ENCODE measurements around the gene LRRC8E. TPM values are rescaled to one million over a fixed set of nuclear protein-coding genes. Genes with fewer than 3 reads are reported as not detected.

The LRRC8E gene
- total RNA-seq, 5 donors from 2014 or later (not counting 1 experiment from before 2014, with no cell fraction given), result 0.06 TPM; not detected in 4

DNA sequence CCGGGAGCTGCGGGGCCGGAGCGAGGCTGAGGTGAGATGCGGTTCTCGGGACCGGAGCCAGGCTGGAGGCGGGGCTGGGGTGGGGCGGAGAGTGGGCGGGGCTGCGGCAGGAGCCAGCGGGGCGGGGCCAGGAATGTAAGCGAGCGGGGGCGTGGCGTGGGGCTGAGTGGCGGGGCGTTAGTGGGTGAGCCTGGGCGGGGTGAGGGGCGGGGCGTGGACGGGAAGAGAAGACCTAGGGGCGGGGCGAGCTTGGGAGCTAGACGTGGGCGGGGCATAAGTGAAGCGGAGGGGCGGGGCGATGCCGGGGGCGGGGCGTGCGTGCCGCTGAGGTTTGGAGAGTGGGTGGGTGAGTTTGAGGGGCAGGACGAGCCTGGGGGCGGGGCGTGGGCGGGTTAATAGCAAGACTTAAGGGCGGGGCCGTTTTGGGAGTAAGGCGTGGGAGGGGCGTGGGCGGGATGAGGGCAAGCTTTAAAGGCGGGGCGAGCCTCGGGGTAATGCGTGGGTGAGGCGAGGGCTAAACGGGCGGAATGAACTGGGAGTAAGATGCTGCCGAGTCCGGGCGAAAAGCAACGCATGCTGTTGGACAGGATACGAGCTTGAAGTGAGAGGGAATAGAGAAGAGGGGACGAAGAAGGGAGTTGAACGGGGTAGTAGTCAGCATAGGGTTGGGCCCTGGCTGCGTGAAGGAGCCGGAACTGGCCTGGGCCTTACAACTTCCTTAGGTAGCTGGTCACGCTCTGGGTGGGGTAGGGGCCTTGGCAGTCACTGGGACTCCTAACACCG, 32.4 kb downstream of the LRRC8E start:
- peak; percentile 93 to 100 (median 100) for DNase-seq

DNA sequence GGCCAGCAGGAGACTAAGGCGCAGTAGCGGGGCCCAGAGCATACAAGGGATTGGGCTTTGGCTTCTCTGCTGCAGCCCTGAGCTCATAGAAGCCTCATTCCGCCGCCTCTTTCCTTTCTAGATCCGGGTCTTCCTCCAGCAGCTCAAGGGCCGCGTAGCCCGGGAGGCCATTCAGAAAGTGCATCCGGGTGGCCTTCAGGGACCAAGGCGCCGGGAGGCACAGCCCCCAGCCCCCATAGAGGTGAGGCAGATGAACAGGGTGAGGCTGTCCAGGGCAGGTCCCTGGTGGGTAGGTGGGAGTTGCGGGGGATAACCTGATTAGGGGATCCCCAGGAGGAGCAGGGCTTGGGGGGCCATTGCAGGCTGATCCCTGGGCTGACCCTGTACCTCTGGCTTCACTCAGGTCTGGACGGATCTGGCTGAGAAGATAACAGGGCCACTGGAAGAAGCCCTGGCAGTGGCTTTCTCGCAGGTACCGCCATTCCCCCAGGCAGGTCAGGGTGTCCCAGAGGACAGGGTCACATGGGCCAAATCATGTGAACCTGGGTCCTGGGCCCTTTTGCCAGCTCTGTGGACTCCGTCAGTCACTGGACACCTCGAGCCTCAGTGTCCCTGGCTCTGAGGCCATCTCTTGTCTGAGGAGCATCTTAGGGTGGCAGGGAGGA, 33.1 kb downstream of the LRRC8E start:
- Mint-ChIP-seq H3K27ac (peak overlapping the region; percentile 91 to 94), H3K36me3 (no peaks in the 10 kb centered on the region), H3K4me3 (peak overlapping the region; percentile 86 to 94 (median 88)), H3K4me1 (peaks cover 29 to 50% (median 32%) of the 10 kb centered on the region in 3 donors), H3K27me3 (peaks cover 4 to 19% of the 10 kb centered on the region in 2 donors), H3K9me3 (no peaks in the 10 kb centered on the region)
- ChIA-PET POLR2A (interaction anchor here in 1 of 2 donors (0.6 to 2.2 kb wide), 5 partner anchors 9 to 1149 kb away, joined by 3 to 9 read pairs (median 5); partner anchors contain the start of genes MAP2K7, TIMM44 and VAV1), CTCF (interaction anchor here (0.6 to 3.6 kb wide), 7 partner anchors 8 to 353 kb away, joined by 3 to 33 read pairs (median 11); partner anchors contain the start of genes MAP2K7 (in 1 of the 2) and TIMM44 (in 1 of the 2))
- peak overlapping the region; percentile 55 to 57 for H3K4me3 ChIP-seq (ENCODE audit: control insufficient read depth in 1 of 2, extremely low read depth in 1 of 2, low read length in 1 of 2)
- H3K27me3 ChIP-seq (replicated peaks in 1 of 2; ENCODE audit: control insufficient read depth in 2 of 2, extremely low read depth in 1 of 2, insufficient read depth in 2 of 2, low read length in 1 of 2), result peaks cover 3 to 30% of the 10 kb centered on the region in 2 experiments
- no peak for DNase-seq
- no peaks in the 10 kb centered on the region for H3K9me3 ChIP-seq
- WGBS (ENCODE audit: insufficient coverage), result 62% methylated on average over 15 of the region's 17 CpGs
- ATAC-seq (replicated peaks in 1 of 4), result no peak
- peaks cover 17 to 64% of the 10 kb centered on the region in 2 experiments for H3K4me1 ChIP-seq (ENCODE audit: control insufficient read depth in 1 of 2, extremely low read depth in 1 of 2, insufficient read depth in 2 of 2, low read length in 2 of 2)
- H3K36me3 ChIP-seq (ENCODE audit: control insufficient read depth in 2 of 2, extremely low read depth in 1 of 2, insufficient read depth in 1 of 2, low read length in 1 of 2), result peaks cover 6 to 13% of the 10 kb centered on the region in 2 donors
- peak overlapping the region; percentile 72 for H3K27ac ChIP-seq (ENCODE audit: low read length)

More for the DNA sequence above, 32.4 kb downstream of the LRRC8E start:
- Histone ChIP-seq H3K4me3 (ENCODE audit: control insufficient read depth in 1 of 2, extremely low read depth in 1 of 2, low read length in 1 of 2) (peak overlapping the region; percentile 57), H3K27me3 (replicated peaks in 1 of 2; ENCODE audit: control insufficient read depth in 2 of 2, extremely low read depth in 1 of 2, insufficient read depth in 2 of 2, low read length in 1 of 2) (peaks cover 3 to 37% of the 10 kb centered on the region in 2 experiments), H3K36me3 (ENCODE audit: control insufficient read depth in 2 of 2, extremely low read depth in 1 of 2, insufficient read depth in 1 of 2, low read length in 1 of 2) (peaks cover 6 to 13% of the 10 kb centered on the region in 2 donors), H3K27ac (ENCODE audit: low read length) (peak overlapping the region; percentile 72), H3K9me3 (no peaks in the 10 kb centered on the region), H3K4me1 (ENCODE audit: control insufficient read depth in 1 of 2, extremely low read depth in 1 of 2, insufficient read depth in 2 of 2, low read length in 2 of 2) (peaks cover 17 to 67% of the 10 kb centered on the region in 2 experiments)
- CTCF ChIA-PET, result interaction anchor here (0.6 to 3.6 kb wide), 16 partner anchors 9 to 1919 kb away, joined by 3 to 33 read pairs (median 4); partner anchors contain the start of genes MAP2K7 (in 1 of the 2), MCOLN1 (in 1 of the 2) and TIMM44 (in 1 of the 2)
- H3K4me3 Mint-ChIP-seq, result peak overlapping the region; percentile 86 to 94 (median 88)
- peak overlapping the region; percentile 91 to 94 for H3K27ac Mint-ChIP-seq
- under 1% methylated on average over 38 of the region's 62 CpGs for WGBS (ENCODE audit: insufficient coverage)
- POLR2A ChIA-PET, result interaction anchor here in 1 of 2 donors (0.6 to 2.2 kb wide), 9 partner anchors 9 to 1148 kb away, joined by 3 to 9 read pairs (median 5); partner anchors contain the start of genes MAP2K7, PET100, TIMM44 and VAV1
- H3K9me3 Mint-ChIP-seq, result no peaks in the 10 kb centered on the region
- H3K4me1 Mint-ChIP-seq, result peaks cover 29 to 51% (median 33%) of the 10 kb centered on the region in 3 donors
- ATAC-seq (replicated peaks in 1 of 4), result peak; percentile 67 to 79 (median 70)
- H3K36me3 Mint-ChIP-seq, result no peaks in the 10 kb centered on the region
- peaks cover 6 to 24% of the 10 kb centered on the region in 2 donors for H3K27me3 Mint-ChIP-seq

DNA sequence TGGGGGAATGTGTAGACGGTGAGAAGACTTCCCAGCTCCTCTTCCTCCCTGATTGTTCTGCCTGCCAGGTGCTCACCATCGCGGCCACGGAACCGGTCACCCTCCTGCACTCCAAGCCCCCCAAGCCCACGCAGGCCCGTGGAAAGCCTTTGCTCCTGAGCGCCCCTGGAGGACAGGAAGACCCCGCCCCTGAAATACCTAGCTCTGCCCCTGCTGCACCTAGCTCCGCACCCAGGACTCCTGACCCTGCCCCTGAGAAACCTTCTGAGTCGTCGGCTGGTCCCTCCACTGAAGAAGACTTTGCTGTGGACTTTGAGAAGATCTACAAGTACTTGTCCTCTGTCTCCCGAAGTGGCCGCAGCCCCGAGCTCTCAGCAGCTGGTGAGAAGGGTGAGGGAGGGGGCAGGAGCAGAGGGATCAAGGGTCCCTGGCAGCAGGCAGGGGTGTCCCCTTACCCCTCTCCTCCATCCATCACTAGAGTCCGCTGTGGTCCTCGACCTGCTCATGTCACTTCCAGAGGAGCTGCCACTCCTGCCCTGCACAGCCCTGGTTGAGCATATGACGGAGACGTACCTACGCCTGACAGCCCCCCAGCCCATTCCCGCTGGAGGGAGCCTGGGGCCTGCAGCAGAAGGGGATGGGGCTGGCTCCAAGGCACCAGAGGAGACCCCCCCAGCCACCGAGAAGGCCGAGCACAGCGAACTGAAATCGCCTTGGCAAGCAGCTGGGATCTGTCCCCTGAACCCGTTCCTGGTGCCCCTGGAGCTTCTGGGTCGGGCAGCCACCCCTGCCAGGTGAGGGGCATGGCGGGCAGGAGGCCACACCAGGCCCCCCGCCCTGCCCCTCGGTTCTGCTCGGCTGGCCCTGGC, 33.9 kb downstream of the LRRC8E start:
- Histone ChIP-seq H3K27ac (ENCODE audit: low read length) (no peak overlapping the region), H3K4me3 (ENCODE audit: control insufficient read depth in 1 of 2, extremely low read depth in 1 of 2, low read length in 1 of 2) (no peak overlapping the region), H3K4me1 (ENCODE audit: control insufficient read depth in 1 of 2, extremely low read depth in 1 of 2, insufficient read depth in 2 of 2, low read length in 2 of 2) (peaks cover 14 to 61% of the 10 kb centered on the region in 2 experiments), H3K9me3 (no peaks in the 10 kb centered on the region), H3K36me3 (ENCODE audit: control insufficient read depth in 2 of 2, extremely low read depth in 1 of 2, insufficient read depth in 1 of 2, low read length in 1 of 2) (peaks cover 6 to 13% of the 10 kb centered on the region in 2 donors), H3K27me3 (replicated peaks in 1 of 2; ENCODE audit: control insufficient read depth in 2 of 2, extremely low read depth in 1 of 2, insufficient read depth in 2 of 2, low read length in 1 of 2) (peaks cover 3 to 26% of the 10 kb centered on the region in 2 experiments)
- peak overlapping the region in 1 of 2 donors; percentile 44 for H3K27ac Mint-ChIP-seq
- WGBS (ENCODE audit: insufficient coverage), result 88% methylated on average over 18 of the region's 31 CpGs
- no peak for ATAC-seq (replicated peaks in 1 of 4)
- ChIA-PET CTCF (interaction anchor here in 1 of 2 donors (3.3 to 3.6 kb wide), 2 partner anchors 19 to 53 kb away, joined by 28 to 32 read pairs; partner anchors contain the start of gene MAP2K7), POLR2A (interaction anchor here in 1 of 2 donors (1.8 kb wide), 1 partner anchor 22 kb away, joined by 4 read pairs; the partner anchor contains the start of gene TIMM44)
- no peaks in the 10 kb centered on the region for H3K36me3 Mint-ChIP-seq
- H3K27me3 Mint-ChIP-seq, result peaks cover 4 to 15% of the 10 kb centered on the region in 2 donors
- no peak for DNase-seq
- H3K9me3 Mint-ChIP-seq, result no peaks in the 10 kb centered on the region
- peak overlapping the region in 2 of 3 donors; percentile 14 to 39 for H3K4me3 Mint-ChIP-seq
- H3K4me1 Mint-ChIP-seq, result peaks cover 29 to 48% (median 30%) of the 10 kb centered on the region in 3 donors

DNA sequence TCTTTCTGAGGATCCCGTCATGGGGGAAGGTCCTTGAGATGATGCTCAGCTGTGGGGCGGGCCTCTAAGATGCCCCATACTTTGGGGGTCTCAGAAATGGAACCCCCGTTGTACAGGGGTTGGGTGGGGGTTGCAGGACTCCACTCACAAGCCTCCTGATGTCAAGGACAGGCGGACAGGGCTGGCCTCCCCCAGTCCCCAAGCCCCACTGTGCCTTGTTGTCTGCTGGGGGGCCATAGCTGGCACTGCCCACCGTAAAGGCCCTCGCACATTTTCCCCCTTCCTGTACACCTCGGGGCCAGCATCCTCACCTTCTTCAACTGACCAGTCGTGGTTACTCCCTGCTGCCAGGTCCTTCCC, 34.5 kb downstream of the LRRC8E start:
- Histone ChIP-seq H3K36me3 (ENCODE audit: control insufficient read depth in 2 of 2, extremely low read depth in 1 of 2, insufficient read depth in 1 of 2, low read length in 1 of 2) (peaks cover 6 to 13% of the 10 kb centered on the region in 2 donors), H3K27ac (ENCODE audit: low read length) (no peak overlapping the region), H3K27me3 (replicated peaks in 1 of 2; ENCODE audit: control insufficient read depth in 2 of 2, extremely low read depth in 1 of 2, insufficient read depth in 2 of 2, low read length in 1 of 2) (peaks cover 3 to 21% of the 10 kb centered on the region in 2 experiments), H3K4me3 (ENCODE audit: control insufficient read depth in 1 of 2, extremely low read depth in 1 of 2, low read length in 1 of 2) (no peak overlapping the region), H3K4me1 (ENCODE audit: control insufficient read depth in 1 of 2, extremely low read depth in 1 of 2, insufficient read depth in 2 of 2, low read length in 2 of 2) (peaks cover 12 to 55% of the 10 kb centered on the region in 2 experiments), H3K9me3 (no peaks in the 10 kb centered on the region)
- H3K4me1 Mint-ChIP-seq, result peaks cover 29 to 45% (median 30%) of the 10 kb centered on the region in 3 donors
- H3K36me3 Mint-ChIP-seq, result no peaks in the 10 kb centered on the region
- peaks cover 4 to 13% of the 10 kb centered on the region in 2 donors for H3K27me3 Mint-ChIP-seq
- no peaks in the 10 kb centered on the region for H3K9me3 Mint-ChIP-seq
- H3K27ac Mint-ChIP-seq, result no peak overlapping the region
- POLR2A ChIA-PET, result no interaction called here
- ATAC-seq (replicated peaks in 1 of 4), result no peak
- no peak for DNase-seq
- CTCF ChIA-PET, result interaction anchor here in 1 of 2 donors (3.6 kb wide), 1 partner anchor 54 kb away, joined by 32 read pairs; no protein-coding TSS in a partner anchor
- WGBS (ENCODE audit: insufficient coverage), result 93% methylated on average over 3 of the region's 8 CpGs
- H3K4me3 Mint-ChIP-seq, result peak overlapping the region in 2 of 3 donors; percentile 34 to 55

GRCh38 chr19:7923295-7924191, 35.2 kb downstream of the LRRC8E start:
- Mint-ChIP-seq H3K4me1 (peaks cover 23 to 39% (median 25%) of the 10 kb centered on the region in 3 donors), H3K27ac (no peak overlapping the region), H3K36me3 (no peaks in the 10 kb centered on the region), H3K27me3 (peaks cover 4 to 6% of the 10 kb centered on the region in 2 donors), H3K9me3 (no peaks in the 10 kb centered on the region), H3K4me3 (peak overlapping the region in 1 of 3 donors; percentile 74)
- Histone ChIP-seq H3K36me3 (ENCODE audit: control insufficient read depth in 2 of 2, extremely low read depth in 1 of 2, insufficient read depth in 1 of 2, low read length in 1 of 2) (peaks cover 6 to 13% of the 10 kb centered on the region in 2 donors), H3K27me3 (replicated peaks in 1 of 2; ENCODE audit: control insufficient read depth in 2 of 2, extremely low read depth in 1 of 2, insufficient read depth in 2 of 2, low read length in 1 of 2) (peaks cover 0 to 13% of the 10 kb centered on the region in 2 experiments), H3K4me3 (ENCODE audit: control insufficient read depth in 1 of 2, extremely low read depth in 1 of 2, low read length in 1 of 2) (no peak overlapping the region), H3K27ac (ENCODE audit: low read length) (no peak overlapping the region), H3K9me3 (no peaks in the 10 kb centered on the region), H3K4me1 (ENCODE audit: control insufficient read depth in 1 of 2, extremely low read depth in 1 of 2, insufficient read depth in 2 of 2, low read length in 2 of 2) (peaks cover 10 to 48% of the 10 kb centered on the region in 2 experiments)
- 93% methylated on average over 15 of the region's 31 CpGs for WGBS (ENCODE audit: insufficient coverage)
- ATAC-seq (replicated peaks in 1 of 4) (no peak), DNase-seq (no peak)
- ChIA-PET POLR2A (no interaction called here), CTCF (interaction anchor here in 1 of 2 donors (0.6 to 0.7 kb wide), 3 partner anchors 16 to 727 kb away, joined by 3 to 8 read pairs (median 7); no protein-coding TSS in a partner anchor)

Data from T-cell (primary cell).